HG03565 (cell line): Measurements from ENCODE around the gene MACO1.
"Not testable (repeated sequence)": the region's sequence is repeated elsewhere in the genome, so short reads cannot be mapped to it uniquely, and the experiment has no call there.

Experiments used
- ATAC-seq: cut with Tn5 transposase; IDR thresholded peaks from one replicate; pipeline ENCODE4 v1.9.1; 2021; ENCODE audit warnings: mild to moderate bottlenecking, moderate library complexity; ENCODE audit not compliant: unreplicated experiment

MACO1 gene

DNA sequence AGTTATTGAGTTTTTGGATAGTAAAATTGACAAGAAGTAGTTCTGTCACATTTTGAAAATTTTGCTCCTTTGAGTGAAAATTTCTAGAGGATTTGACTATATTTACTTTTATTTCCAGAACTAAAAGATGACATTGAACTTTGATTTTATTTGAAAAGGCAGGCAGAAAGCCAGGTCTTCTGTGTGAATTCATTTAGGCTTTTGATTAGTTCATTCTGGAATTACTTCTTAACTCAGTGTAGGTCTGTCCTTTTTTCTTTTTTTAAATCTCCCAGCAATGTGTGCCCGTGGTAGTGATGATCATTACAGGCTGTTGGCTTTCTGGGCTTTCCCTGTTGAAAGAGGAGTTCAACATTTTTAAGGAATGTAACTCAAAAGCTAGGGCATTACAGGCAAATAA, 53.8 kb downstream of the MACO1 start:
- no peak for ATAC-seq

GRCh38 chr1:25485536-25486411, 55.1 kb downstream of the MACO1 start:
- ATAC-seq: no peak

- ATAC-seq: no peak
Measured at GRCh38 chr1:25486602-25487001, 55.9 kb downstream of the MACO1 start.

- ATAC-seq: no peak
Measured at GRCh38 chr1:25487628-25488027, 56.9 kb downstream of the MACO1 start.

DNA sequence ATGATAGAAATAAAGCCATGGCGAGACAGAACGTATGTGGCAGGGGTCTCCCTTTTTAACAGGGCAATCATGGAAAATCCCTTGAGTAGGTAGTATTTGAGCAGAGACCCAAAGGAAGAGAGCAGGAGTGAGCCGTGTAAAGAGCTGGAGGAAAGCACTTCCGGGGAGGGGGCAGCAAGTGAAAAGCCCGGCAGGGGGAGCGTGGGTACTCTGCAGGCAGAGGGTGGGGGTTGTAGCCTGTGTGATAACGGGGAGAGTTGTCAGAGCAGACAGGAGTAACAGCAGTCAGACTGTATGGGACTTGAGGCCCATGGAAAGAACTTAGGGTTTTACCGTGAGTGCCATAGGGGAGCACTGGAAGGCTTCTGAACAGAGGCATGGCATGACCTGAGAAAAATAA, 61.6 kb downstream of the MACO1 start:
- ATAC-seq: no peak

GRCh38 chr1:25494952-25495351, 64.3 kb downstream of the MACO1 start:
- no peak for ATAC-seq

DNA sequence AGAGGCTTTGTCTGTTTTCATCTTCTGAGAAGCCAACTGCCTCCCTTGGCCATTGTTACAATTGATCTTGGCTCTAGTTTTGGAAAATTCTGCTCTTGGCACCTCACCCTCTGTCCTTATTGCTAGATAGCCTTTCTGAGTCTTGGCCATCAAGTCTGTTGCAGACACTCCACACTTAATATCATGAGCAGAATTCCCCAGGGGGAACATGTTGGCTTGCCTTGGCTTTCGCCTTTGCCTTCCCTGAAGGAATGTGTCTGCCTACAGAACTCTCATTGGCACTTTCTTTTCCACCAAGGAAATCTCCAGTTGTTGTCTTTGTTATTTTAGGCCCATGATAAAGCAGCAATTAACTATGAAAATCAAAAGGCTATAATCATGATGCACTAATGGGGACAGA, 70.0 kb downstream of the MACO1 start:
- ATAC-seq: no peak

DNA sequence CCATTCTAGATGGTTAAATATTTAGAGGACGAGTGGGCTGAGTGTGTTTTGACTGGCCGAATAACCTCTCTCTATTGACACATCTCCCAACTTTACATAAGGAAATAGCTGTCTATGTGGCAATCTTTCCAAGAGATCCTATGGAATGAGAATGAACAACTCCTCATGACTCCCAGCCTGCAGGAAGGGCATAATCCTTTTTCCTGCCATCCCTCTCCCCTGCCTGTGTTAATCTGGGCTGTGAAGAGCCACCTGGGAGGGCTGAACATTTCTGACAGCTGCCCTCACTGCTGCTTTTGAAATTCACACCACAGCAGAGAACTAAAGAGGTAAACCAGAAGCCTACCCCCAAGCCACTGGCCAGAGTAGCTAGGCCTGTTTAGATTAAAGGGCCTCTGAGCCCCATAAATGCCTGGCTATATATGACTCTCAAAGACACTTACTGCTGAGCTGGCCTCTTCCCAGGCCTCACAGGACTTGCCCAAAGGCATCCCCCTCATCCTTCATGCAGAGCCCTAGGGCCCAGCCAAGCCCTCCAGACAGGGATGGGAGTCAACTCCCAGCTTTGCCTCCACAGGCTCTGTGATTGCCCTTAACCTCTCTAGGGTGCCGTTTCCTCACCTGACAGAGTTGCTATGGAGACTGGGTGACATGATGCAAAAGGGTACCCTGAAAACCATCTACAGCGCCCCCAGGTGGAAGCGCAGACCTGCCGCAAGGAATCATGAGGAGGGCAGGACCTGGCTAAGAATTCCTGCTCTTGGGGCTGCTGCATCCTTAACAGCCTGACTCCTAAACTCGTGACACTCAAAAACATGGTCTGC, 70.8 kb downstream of the MACO1 start:
- no peak for ATAC-seq

DNA sequence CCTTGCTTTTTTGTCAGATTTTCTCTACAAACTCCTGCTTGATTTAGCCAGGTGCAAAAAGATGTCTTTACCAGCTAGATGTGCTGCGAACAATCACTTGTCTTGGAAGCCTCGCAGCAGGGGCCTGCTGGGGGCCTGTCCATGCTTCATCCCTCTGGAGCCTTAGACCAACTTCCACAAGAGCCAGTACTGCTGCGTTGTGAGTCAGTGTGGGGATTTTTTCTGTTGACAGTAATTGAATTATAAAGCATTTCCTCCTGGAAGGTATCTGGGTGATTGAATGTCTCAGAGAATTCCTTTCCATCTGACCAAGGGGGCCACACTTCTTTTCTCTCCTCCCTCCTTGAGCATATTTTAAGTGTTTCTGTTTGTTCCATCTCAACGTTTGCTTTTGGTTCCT, 72.3 kb downstream of the MACO1 start:
- ATAC-seq: no peak

DNA sequence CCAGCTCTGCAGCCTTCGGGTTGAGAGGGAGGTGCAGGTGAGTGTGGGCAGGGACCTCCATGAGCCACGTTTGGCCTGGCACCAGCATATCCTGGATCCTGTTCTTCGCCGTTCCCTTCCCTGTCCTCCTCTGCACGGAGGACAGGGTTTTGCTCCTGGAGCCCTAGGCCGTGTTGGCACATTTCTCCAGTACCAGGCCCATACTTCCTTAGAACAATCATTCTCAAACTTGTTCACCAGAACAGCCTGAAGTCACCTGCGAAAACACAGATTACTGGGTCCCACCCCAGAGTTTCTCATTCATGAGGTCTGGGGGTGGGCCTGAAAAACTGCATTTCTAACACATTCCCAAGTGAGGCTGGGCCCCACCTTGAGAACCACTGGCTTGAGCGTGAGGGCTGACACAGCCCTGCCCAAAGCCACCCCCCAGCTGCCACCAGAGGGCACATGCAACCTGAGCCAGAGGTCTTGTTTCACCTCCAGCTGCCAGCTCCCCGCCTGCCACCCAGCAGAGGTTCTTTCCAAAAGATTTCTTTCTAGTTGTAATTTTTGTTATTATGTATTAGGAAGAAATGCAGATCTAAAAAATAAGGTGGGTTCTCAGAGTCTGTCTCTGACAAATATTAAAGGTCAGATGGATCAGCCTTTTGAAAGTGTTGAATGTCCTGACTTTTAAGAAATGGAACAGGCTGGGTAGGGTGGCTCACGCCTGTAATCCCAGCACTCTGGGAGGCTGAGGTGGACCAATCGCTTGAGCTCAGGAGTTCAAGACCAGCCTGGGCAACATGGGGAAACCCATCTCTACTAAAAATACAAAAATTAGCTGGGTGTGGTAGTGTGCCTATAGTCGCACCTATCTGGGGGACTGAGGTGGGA, 73.1 kb downstream of the MACO1 start:
- no peak for ATAC-seq

GRCh38 chr1:25504706-25505595, 74.3 kb downstream of the MACO1 start:
- ATAC-seq: no peak

GRCh38 chr1:25505656-25506385, 75.1 kb downstream of the MACO1 start:
- ATAC-seq: no peak

DNA sequence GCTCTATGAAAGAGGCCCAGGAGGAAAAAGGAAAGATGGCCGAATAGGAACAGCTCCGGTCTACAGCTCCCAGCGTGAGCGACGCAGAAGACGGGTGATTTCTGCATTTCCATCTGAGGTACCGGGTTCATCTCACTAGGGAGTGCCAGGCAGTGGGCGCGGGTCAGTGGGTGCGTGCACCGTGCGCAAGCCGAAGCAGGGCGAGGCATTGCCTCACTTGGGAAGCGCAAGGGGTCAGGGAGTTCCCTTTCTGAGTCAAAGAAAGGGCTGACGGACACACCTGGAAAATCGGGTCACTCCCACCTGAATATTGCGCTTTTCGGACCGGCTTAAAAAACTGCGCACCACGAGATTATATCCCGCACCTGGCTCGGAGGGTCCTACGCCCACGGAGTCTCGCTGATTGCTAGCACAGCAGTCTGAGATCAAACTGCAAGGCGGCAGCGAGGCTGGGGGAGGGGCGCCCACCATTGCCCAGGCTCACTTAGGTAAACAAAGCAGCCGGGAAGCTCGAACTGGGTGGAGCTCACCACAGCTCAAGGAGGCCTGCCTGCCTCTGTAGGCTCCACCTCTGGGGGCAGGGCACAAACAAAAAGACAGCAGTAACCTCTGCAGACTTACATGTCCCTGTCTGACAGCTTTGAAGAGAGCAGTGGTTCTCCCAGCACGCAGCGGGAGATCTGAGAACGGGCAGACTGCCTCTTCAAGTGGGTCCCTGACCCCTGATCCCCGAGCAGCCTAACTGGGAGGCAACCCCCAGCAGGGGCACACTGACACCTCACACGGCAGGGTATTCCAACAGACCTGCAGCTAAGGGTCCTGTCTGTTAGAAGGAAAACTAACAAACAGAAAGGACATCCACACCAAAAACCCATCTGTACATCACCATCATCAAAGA, 76.1 kb downstream of the MACO1 start:
- not testable (repeated sequence) for ATAC-seq

- no peak for ATAC-seq
Measured at GRCh38 chr1:25513666-25514065, 83.0 kb downstream of the MACO1 start.

DNA sequence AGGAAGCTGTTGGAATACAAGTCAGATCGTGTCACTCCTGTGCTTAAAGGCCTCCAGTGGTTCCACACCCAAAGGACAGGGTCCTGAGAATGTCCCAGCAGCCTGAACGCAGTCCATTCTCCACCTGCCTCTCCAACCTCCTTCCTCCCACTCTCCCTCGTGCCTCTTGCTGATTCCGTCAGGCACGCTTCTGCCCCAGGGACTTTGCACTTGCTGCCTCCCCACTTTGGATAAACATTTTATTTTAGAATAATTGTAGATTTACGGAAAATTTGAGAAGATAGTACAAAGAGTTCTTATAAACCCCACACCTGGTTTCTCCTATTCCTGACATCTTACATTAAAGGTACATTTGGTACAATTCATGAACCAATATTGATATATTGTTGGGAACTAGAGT, 84.3 kb downstream of the MACO1 start:
- ATAC-seq: no peak

DNA sequence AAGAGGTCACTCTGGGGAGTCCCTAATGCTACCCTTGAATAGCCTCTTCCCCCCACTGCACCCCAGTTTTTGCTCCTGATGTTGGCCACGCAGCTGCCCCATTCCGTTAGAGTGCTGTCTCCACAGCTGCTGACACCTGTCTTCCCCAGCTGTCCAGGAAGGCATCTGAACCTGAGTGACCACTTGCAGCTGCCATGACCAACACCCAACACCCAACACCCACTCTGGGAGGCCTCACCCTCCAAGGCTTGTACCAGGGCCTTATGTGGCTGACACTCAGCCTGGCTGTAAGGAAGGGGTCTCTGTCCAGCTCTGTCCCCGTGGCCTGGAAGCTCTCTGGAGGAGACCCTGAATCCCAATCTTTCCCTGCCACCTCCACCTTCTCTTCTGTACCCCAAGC, 86.0 kb downstream of the MACO1 start:
- ATAC-seq: no peak

GRCh38 chr1:25517476-25518394, 87.0 kb downstream of the MACO1 start:
- no peak for ATAC-seq
